Esophagus muscularis mucosa (tissue), 3 donors: ENCODE results near the gene GRIP1.
A peak's percentile ranks its signal among the peaks of the same experiment; 100 is the strongest.

ENCODE experiments used
- EP300 ChIP-seq: sonication (generic); formaldehyde crosslinking; IDR thresholded peaks from one replicate; pipeline ENCODE4 v1.6.1; 2017; ENCODE audit warnings: antibody characterized with exemption
- TF ChIP-seq, protein P1 (sequence below), 3 experiments: fragments of 200-600 bp in 2 of 3; fragments of 450-650 bp in 1 of 3; sonication (generic) in 2 of 3; IDR thresholded peaks; one replicate each; pipeline ENCODE4 v1.5.1; 2017 to 2019; ENCODE audit warnings: antibody characterized with exemption in 3 of 3, mild to moderate bottlenecking in 2 of 3, moderate library complexity in 1 of 3

DNA sequence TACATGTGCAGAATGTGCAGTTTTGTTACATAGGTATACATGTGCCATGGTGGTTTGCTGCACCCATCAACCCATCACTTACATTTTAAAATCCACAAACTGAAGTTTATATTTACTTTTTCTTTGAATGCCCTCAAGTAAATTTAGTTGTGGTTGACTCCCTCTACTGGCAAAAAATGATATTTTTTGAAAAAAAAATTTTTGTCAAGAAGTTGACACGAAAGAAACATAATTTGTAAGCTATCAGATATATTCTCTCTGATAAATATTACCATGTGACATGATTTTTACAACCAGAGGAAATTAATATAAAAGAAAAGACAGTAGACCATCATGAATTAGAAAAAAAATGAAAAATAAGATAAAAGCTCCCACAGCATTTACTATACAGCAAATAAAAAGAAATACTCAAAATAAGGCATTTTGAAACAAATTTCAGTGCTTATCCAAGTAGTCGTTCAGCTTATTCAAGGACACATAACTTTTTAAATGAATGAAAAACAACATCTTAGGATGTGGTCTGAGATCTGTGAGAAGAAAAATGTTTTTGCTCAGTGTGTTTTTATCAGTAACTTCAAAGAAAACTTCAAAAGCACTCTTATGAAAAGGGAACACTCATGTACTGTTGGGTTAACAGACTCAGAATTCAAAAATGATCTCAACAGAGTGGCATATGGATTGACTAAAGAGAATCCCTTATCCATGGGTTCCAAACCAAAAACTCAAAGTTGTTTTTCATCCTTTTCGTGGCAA lies 30.0 kb upstream of the GRIP1 start:
- TF ChIP-seq, protein P1, sequence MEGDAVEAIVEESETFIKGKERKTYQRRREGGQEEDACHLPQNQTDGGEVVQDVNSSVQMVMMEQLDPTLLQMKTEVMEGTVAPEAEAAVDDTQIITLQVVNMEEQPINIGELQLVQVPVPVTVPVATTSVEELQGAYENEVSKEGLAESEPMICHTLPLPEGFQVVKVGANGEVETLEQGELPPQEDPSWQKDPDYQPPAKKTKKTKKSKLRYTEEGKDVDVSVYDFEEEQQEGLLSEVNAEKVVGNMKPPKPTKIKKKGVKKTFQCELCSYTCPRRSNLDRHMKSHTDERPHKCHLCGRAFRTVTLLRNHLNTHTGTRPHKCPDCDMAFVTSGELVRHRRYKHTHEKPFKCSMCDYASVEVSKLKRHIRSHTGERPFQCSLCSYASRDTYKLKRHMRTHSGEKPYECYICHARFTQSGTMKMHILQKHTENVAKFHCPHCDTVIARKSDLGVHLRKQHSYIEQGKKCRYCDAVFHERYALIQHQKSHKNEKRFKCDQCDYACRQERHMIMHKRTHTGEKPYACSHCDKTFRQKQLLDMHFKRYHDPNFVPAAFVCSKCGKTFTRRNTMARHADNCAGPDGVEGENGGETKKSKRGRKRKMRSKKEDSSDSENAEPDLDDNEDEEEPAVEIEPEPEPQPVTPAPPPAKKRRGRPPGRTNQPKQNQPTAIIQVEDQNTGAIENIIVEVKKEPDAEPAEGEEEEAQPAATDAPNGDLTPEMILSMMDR (IDR thresholded peaks at IDR 0.05), result peak in 2 of 3 experiments; percentile 41 to 44
- TF ChIP-seq EP300, result no peak
